T-helper 1 cell (primary cell): ENCODE results near the gene TMEM225B.
"Not testable (repeated sequence)": the region's sequence is repeated elsewhere in the genome, so short reads cannot be mapped to it uniquely, and the experiment has no call there.

ENCODE experiments used
- DNase-seq, 5 donors: peaks; one replicate each; pipeline ENCODE4 v3.0.0-alpha.2; 2012 to 2020
- total RNA-seq, 4 donors: gene quantifications; one replicate each; lab custom pipeline; 2026; lab: John Stamatoyannopoulos, UW

TMEM225B gene
- total RNA-seq, result 0.12 to 1.3 (median 0.38) reads per million in 4 donors

GRCh38 chr7:99597762-99598501, at the start of gene TMEM225B:
TMEM225B (plus strand) TSS chr7:99598267; CDS start chr7:99604389, 6,122 bp downstream.
- no peak for DNase-seq

DNA sequence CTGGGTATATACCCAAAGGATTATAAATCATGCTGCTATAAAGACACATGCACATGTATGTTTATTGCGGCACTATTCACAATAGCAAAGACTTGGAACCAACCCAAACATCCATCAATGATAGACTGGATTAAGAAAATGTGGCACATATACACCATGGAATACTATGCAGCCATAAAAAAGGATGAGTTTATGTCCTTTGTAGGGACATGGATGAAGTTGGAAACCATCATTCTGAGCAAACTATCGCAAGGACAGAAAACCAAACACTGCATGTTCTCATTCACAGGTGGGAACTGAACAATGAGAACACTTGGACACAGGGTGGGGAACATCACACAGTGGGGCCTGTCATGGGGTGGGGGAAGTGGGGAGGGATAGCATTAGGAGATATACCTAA, 48.5 kb upstream of the TMEM225B start:
- not testable (repeated sequence) for DNase-seq

DNA sequence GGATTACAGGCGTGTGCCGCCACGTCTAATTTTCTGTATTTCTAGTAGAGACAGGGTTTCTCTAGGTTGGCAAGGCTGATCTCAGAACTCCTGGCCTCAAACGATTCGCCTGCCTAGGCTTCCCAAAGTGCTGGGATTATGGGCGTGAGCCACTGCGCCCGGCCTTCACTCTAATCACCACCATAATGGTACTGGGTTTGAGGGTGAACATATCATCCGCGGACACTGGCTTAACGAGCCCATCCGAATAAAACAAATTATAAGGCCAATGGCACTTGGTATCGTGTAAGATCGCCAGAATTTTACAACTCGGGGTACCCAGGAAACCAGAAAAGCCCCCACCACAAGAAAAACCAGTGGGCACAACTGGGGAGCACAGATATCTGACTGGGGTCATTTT, 46.7 kb upstream of the TMEM225B start:
- no peak for DNase-seq

DNA sequence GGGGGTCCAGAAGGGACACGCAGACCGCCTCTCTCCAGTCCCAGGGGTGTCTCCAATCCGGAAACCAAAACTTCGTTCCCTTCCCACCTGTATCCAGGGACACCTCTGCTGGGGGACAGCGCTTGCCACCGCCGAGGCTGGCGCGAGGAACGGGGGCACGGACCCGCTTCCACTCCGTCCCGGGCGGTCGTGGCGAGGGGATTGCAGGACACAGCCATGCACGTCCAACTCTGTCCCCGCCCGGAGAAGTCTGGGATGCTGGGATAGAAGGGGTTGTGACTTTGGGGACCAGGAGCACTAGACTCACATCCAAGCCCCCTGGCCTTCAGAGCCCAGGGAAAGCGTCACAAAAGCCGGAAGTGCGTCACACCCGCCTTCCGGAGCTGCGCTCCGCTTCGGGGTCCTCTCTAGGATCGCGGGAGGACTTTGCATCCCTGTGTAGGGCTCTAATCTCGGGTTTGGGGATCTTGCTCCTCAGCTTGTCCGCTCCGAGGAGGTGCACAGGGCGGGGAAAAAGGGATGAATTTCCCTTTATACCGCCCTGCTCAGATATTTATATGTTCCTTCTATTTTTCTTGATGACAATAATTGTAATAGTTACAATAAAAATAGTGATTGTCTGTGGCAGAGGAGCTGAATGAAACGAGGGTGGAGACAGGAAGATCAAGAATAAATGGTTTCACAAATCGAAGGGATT, 46.2 kb upstream of the TMEM225B start, which contains the start of gene FAM200A:
Gene FAM200A, minus strand, starts transcription at position 348 of the 697 bp plus-strand sequence. CDS start 3,707 bp downstream, outside the sequence.
- DNase-seq, result peak; percentile 64 to 89 (median 80)

DNA sequence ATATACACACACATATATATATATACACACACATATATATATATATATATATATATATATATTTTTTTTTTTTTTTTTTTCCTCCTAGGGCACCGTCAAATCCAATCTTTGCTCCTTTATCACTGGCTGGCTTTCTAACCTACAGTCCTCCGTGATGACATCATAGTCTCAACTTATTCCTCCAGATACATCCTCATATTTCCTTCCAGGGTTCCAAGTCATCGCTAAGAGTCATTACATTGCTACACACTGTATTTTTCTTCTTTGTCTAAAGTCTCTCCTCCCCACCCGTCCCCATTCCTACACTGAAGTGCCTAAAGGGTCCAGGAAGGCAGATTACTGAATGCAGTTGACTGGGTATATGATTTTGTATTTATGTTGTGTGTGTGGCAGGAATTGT, 45.0 kb upstream of the TMEM225B start:
- no peak for DNase-seq

GRCh38 chr7:99554939-99555338, 43.1 kb upstream of the TMEM225B start:
- DNase-seq, result no peak

DNA sequence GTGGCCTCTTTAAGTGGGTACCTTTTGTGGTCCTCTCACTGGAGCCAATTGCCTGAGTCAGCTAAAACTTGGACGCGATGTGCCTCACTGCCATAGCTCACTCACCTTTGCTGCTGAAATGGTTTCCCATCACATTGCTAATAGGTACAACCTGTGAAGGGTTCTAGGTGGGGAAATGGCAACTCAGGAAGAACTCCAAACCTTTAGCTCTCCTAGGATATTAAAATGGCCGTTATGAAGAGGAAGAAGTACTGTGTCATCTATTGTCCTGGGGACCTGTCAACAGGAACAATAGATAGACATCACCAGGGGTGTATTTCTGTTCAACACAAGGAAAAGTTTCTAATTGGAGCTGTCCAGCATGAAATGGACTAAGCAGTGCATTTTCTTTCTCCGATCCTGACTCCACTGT, 40.9 kb upstream of the TMEM225B start:
- DNase-seq, result no peak

- no peak for DNase-seq
These were observed 40.1 kb upstream of the TMEM225B start for GRCh38 chr7:99557940-99558305.

GRCh38 chr7:99558306-99559174, 39.5 kb upstream of the TMEM225B start, which contains the start of gene ZNF655:
ZNF655 (plus strand) TSS chr7:99558642; CDS start chr7:99560560, 1,918 bp downstream.
- DNase-seq, result peak; percentile 79 to 89 (median 83)

- DNase-seq, result peak in 2 of 5 donors; percentile 10 to 18
These were observed 38.7 kb upstream of the TMEM225B start for GRCh38 chr7:99559175-99559915.

GRCh38 chr7:99560834-99561736, 37.0 kb upstream of the TMEM225B start:
- DNase-seq, result no peak

GRCh38 chr7:99561737-99562051, 36.4 kb upstream of the TMEM225B start:
- DNase-seq, result no peak

DNA sequence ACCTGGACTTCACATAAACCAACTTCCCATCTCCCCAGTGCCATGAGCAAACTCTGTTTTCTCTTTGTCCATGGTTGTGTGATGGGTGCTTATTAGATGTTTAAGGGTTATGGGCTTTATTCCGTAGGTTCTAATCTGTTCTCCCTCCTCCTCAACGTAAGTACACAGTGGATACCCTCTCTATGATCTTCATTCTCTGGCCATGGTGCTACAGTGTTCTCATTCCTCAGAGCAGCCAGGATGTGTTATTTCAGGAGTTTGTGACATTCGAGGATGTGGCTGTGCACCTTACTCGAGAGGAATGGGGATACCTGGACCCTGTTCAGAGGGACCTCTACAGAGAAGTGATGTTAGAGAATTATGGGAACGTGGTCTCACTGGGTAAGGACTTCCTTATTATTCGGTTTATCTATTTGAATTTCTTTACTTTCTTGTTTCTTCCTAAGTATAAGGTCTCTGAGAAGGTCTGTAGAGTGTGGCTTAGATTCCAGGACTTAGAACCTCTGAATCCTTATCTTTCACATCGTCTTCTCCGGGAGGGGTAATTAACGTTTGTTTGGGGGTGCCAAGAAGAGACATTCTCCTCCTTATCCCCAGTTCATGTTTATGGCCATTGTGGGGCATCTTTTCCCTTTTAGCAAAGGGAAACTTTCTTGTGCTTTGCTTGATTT, 35.8 kb upstream of the TMEM225B start:
- DNase-seq, result no peak

- peak in 1 of 5 donors; percentile 30 for DNase-seq
These were observed 35.2 kb upstream of the TMEM225B start for GRCh38 chr7:99562832-99563231.

DNA sequence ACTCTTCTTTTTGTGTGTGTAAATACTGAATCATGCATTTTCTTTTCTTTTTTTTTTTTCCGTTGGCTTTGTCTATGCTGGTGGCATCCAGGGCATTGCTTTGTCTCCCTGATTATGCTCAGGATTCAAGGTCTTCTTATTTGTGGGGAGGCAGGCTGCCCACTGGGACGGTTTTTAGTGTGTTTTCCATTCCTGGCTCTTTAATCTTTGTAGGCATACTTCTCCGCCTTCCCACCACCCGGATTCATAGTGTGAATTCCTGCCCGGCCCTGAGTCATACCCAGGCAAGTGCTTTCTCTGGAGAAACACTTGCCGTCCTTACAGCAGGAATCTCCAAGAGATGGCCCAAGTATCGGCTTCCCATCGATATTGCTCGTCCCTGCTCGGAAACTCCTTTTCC, 34.4 kb upstream of the TMEM225B start:
- DNase-seq, result no peak

DNA sequence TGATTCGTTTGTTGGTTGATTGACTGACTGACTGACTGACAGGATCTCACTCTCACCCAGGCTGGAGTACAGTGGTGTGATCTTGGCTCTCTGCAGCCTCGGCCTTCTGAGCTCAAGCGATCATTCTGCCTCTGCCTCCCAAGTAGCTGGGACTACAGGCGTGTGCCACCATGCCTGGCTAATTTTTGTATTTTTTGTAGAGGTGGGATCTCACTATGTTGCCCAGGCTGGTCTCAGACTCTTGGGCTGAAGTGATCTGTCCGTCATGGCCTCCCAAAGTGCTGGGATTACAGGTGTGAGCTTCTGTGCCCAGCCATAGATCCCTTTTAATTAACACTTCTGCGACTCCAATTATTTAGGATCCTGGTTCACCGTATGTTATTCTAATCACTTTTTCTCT, 29.3 kb upstream of the TMEM225B start:
- DNase-seq, result not testable (repeated sequence)

DNA sequence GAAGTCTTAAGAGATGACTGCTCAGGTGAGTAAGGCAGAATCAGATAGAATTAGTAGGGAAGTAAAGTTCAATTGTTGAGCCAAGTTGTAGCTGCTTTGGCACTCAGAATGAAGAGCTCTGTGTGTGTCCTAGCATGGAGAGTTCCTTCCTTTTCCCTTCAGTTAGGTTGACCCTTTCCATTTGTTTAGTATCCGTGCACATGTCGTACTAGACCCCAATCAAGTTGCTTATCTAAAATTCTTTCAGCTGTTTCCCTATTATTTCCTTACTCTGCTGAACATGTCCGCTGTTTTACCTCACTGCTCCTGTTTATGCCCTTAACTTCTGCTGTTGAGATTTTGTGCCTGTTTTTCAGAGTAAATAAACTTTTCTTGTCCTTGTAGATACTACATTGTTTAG, 26.3 kb upstream of the TMEM225B start:
- no peak for DNase-seq

DNA sequence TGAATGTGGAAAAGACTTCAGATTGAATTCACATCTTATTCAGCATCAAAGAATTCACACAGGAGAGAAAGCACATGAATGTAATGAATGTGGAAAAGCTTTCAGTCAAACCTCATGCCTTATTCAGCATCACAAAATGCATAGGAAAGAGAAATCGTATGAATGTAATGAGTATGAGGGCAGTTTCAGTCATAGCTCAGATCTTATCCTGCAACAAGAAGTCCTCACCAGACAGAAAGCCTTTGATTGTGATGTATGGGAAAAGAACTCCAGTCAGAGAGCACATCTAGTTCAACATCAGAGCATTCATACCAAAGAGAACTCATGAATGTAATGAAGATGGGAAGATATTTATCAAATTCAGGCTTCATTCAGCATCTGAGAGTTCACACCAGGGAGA, 24.8 kb upstream of the TMEM225B start:
- no peak for DNase-seq

DNA sequence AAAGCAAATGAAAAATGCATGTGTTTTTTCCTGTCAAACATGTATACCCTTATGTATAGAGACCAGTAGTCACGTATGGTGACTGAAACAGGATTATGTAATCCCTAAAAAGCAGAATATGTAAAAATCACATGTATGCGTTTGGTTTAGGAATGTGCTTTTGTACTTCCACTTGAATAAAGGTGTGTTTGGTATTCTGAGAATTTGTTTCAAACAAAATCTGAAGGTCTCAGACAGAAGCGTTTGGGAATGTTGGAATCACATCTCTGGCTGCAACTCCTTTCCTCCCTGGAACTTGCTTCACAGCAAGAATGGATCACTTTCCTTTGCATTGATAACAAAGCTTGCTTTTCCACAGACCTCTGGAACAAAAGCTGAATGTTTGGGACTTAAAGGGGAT, 21.8 kb upstream of the TMEM225B start:
- DNase-seq, result no peak

DNA sequence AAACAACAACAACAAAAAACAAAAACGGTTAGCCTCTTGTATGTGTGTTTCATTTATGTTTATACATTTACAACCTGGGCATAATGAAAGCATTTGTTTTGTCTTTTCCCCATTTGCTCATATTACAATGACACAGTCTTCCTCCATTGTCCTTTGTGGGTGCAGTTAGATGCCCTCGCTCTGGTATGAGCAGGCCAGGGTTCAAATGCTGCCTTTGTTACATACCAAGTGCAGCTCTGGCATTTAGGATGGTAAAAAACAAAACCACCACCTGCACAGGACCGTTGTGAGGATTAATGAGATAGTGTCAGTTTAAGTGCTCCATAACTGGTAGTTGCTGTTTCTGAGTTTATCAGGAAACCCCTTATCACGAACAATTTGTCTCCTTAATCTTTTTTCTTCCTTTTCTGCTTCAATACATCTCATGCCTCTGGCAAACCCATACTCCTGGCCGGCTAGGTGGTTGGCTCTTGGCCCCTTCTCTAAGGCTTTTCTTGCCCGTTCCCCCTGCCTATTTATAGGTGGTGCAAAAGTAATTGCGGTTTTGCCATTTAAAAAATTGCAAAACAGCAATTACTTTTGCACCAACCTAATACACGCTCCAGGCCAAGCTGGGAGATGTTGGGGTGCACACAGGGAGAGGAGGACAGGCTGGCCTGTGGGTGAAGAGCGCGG, 18.6 kb upstream of the TMEM225B start:
- DNase-seq, result no peak
